HG03103 (cell line): Measurements from ENCODE around the gene CSTB.
A peak's percentile ranks its signal among the peaks of the same experiment; 100 is the strongest.

Source experiments
- ATAC-seq: cut with Tn5 transposase; IDR thresholded peaks from one replicate; pipeline ENCODE4 v1.9.1; 2021; ENCODE audit warnings: low read depth; ENCODE audit not compliant: unreplicated experiment

The CSTB gene

DNA sequence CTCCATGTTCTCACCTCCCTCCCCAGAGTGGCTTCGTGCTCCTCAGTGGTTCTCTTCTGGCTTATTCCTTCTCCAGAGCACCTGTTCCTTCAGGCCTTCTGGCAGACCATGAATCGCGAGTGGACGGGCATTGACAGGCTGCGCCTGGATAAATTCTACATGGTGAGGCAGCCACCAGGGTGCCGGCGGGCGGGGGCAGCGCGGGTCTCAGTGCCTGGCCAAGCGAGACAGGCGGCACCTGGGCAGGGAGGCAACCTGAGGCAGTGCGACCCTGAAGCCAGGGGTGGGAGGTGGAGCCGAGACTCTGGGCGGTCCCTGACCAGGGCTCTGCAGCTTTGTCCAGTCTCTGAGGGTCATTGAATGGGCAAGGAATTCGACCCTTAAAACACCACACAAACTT is 17.1 kb upstream of the CSTB start:
- no peak for ATAC-seq

DNA sequence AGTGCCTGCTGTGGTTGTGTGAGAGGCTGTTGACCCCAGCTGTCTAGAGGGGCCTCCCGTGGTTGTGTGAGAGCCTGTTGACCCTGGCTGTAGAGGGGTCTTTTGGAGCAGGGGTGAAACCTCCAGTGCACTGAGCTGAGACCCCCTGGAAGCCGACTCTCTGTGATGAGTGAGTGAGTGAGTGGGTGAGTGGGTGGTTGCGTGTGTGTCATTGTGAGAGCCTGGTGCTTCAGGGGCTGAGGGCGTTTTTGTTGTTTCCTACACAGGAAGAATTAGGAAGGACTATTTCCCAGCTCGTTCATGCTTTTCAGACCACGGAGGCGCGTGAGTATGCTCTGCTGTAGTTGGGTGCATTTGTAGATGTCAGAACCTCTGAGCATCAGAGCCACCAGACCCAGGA is 16.3 kb upstream of the CSTB start:
- no peak for ATAC-seq

DNA sequence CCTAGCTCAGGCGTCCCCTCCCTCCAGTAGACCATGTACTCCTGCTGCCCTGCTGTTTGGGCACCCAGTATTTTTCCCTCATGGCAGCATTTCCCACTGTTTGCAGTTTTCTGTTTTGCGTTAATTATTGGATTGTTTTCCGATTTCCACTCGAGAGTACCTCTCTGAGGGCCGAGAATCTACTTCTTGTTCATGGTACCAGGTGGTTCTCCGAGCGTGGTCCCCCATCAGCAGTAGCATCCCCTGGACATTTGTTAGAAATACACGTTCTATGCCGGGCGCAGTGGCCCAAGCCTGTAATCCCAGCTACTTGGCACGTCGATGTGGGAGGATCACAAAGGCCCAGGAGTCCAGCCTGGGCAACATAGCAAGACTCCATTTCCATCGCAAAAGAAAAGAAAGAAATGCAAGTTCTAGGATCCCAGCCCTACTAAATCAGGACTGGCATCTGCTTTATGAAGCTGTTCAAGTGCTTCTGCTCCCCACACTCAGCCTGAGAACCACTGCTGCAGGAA is 14.0 kb upstream of the CSTB start:
- ATAC-seq, result no peak

DNA sequence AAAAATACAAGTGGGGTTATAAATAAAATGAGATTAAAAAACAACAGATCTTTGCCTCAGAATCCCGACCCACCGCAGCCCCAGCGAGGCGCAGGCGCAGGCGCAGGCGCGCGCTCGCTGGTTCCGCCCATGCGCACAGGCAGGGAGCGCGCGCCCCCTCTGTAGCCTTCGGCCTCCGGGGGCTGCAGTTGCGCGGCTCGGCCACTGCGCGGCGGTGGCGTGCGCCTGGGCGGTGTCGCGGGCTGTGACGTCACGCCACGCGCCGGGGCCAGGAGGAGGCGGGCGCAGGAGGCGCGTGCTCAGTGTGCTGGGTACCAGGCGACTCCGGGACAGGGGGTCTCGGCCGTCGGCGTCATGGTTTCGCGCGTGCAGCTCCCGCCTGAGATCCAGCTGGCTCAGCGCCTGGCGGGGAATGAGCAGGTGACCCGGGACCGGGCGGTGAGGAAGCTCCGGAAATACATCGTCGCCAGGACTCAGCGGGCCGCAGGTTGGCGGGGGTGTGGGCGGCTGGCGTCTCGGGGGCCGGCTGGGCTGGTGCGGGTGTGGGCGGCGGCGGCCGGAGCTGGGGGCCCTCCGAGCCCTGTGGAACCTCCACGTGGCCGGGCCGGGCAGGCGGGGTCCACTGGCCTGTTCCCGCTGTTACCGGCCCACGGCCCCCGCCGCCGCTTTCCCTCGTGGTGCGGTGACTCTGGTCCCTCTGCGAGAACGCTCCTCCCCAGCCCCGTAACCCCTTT is 13.3 kb upstream of the CSTB start, which contains the start of gene RRP1:
Gene RRP1, plus strand, starts transcription at position 302 of the 734 bp plus-strand sequence. Its CDS starts 53 bp downstream, at position 355.
- ATAC-seq, result peak; percentile 80

DNA sequence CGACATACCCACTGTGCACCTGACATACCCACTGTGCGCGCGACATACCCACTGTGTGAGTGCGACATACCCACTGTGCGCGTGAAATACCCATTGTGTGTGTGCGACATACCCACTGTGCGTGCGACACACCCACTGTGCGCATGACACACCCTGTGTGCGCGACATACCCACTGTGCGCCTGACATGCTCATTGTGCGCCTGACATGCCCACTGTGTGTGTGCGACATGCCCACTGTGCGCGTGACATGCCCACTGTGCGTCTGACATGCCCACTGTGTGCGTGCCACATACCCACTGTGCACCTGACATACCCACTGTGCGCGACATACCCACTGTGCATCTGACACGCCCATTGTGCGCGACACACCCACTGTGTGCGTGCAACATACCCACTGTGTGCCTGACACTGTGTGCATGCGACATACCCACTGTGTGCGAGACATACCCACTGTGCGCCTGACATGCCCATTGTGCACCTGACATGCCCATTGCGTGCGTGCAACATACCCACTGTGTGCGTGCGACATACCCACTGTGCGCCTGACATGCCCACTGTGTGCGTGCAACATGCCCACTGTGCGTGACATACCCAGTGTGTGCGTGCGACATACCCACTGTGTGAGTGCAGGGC is 10.8 kb upstream of the CSTB start:
- no peak for ATAC-seq

DNA sequence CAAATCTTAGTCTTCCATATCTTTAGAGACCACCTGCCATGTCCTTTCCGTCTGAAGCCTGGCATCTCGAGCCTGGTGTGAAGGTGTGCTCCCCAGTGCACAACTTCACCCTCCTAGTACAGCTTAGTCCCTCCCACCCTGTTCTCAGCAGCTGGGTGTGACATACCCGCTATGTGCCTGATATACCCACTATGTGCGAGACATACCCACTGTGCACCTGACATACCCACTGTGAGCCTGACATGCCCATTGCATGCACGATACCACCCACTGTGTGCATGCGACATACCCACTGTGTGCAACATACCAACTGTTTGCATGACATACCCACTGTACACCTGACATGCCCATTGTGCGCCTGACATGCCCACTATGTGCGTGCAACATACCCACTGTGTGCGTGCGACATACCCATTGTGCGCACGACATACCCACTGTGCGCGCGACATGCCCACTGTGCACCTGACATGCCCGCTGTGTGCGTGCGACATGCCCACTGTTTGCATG is 10.2 kb upstream of the CSTB start:
- no peak for ATAC-seq

DNA sequence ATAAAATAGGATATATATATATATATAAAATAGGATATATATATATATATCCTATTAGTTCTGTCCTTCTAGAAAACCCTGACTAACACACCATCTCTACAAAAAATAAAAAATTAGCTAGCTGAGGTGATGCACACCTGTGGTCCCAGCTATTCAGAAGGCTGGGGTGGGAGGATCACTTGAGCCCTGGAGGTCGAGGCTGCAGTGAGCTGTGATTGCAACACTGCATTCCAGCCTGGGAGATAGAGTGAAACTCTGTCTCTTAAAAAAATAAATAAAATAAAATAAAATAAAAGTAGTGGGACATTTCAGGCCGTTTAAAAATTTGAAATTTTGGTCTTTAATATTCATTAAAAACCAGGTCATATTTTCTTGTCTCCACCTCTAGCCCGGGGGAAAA is 9.0 kb upstream of the CSTB start:
- ATAC-seq, result no peak

DNA sequence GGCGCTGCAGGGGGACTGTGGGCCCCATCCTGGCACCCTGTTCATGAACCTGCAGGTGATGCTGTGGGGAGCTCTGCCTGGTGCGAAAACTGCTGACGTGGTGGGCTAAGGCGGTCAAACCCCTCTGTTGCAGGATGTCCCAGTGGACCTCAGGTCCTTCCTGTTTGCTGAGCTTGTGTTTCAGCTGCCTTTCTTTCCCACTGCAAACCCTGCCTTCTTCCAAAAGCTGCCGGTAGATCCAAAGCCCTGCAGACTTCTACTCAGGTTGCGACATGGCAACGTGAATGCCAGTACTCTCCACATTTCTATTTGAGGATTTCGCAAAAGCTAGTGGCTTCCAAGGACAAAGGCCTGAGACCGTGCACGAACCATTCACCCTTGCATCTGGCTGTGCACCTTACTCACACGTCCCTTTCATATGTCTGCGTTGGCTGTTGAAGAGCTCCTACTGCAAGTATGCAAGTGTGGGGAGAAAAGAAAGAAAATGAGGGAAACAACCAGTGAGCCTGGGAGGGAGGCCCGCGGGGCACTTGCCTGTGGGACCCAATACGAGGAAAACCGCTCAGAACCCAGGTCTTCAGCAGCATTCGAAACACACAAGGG is 7.1 kb upstream of the CSTB start:
- no peak for ATAC-seq

DNA sequence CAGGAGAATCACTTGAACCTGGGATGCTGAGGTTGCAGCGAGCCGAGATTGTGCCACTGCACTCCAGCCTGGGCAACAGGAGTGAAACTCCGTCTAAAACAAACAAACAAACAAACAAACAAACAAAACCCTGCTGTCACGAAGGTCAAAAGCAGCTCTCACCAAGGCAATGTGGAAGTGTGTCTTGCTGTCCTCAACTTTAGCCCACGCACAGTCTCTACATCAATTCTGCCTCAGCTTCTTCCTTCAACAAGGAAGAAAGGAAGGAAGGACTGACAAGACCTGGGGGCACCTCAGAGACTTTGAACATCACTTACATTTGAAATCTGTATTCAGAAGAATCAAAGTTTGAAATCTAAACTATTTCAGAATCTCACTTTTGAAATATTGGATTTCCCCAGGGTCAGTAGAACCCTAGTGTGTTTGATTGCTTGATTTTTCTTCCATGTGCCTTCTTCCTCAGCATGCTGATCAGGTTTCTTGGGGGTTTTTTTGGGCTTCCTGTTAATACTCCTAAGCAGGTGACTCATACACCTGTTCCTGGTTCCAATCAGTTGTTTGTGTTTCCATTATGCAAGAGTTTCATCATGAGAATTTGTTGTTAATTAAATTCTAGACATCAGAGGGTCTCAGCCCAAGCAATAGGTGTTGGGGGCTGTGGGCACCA is 6.5 kb upstream of the CSTB start:
- no peak for ATAC-seq

DNA sequence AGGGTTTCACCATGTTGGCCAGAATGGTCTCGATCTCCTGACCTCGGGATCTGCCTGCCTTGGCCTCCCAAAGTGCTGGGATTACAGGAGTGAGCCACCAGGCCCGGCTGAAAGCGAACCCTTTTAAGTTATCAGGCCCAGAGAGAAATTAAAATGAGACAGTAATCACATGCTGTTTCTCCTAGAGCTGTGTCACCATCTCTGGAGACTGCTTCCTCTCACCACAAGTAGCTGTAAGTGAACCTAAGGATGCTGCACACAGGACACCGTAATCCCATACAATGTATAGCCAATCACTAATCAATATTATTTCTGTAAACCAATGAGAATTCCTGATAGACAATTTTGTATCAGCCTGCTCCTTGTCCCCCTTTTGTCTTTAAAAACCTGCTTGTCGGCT is 5.7 kb upstream of the CSTB start:
- ATAC-seq, result no peak

DNA sequence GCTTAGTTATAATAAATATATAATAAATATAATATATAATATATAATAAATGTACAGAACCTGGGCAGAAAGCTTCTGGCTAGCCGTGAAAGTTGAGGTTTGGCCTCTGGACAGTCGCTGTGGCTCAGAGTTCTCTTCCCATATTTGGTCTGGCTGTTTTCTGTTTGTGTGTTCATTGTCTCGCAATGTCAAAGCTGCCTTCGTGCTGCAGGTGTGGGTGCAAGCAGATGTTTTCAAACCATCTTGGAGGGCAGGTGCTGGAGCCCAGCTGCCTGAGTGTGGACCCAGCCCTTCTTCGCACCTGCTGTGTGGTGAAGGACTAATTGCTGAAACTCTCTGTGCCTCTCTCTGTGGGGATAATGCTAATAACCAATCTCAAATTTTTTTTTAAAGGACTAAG is 3.6 kb upstream of the CSTB start:
- no peak for ATAC-seq

DNA sequence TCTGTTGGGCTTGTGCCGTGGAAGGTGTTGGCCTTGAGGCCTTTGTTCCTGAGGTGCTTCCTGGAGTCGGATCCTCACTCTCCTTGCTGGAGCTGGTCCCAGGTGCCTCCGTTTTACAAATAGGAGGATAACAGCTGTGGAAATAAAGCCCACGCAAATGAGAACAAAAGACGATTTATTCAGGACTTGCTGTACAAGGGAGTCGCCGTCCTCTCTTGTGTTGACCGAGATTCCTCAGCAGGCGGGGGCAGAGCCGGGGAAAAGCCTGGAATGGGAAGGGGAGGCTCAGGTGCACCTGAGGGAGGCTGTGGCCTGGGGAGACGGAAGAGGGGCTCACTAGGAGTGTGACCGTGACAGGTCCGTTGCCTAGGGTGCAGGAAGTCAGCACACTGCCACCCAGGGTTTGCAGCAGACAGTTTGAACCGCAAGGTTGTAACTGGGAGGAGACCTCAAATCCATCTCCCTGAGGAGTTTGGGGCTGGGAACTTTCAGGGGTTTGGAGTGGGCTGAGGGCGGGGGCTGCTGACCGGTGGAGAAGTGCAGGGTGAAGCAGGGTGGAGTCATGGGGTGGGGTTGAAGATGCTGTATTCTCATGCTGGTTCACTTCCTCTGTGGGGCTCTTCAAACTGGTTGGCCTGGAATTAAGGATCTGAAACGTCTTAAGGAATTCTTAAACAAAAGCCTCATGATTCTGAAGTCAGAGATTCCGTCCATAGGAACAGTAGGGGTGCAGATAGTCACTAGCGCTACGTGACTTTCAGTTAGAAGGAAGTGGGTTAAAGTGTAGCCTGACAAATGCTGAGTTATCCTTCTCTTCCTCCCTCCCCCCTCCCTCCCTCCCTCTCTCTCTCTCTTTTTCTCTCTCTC is 2.6 kb upstream of the CSTB start:
- ATAC-seq, result no peak

DNA sequence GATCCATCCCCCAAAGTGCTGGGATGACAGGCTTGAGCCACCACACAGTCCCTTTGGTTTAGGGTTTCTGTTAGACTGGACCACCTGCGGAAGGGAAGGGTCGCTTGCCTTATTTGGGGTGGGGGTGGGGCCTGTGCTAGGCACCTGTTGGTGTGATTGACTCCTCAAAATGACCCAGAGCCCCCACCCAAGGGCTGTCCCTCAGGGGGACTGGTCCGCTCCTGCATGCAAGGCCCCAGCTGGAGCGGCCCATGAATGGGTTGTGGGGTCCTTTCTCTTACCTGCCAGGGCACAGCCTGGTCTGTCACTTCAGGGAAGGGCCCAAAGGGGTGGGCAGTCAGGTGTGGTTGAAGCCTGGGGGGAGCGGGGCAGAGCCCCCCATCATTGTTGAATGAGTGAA is 1.8 kb upstream of the CSTB start:
- ATAC-seq, result no peak

DNA sequence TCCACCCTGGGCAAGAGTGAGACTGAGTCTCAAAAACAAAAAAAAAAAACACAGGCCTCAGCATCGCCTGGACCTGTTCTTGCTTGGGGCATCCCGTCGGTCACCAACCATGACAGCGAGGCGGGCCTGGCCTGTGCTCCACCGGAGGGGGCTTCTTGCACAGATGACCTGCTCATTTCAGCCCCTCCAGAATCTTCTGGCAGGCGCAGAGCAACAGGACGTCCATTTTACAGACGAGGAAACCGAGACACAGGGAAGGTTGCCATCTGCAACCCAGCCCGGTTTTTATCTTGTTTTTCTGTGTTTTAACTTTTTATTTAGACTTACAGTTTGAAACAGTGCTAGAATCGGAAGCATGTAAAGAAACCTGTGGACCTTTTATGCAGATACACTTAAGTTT is 918 bp downstream of the CSTB start:
- ATAC-seq, result no peak

DNA sequence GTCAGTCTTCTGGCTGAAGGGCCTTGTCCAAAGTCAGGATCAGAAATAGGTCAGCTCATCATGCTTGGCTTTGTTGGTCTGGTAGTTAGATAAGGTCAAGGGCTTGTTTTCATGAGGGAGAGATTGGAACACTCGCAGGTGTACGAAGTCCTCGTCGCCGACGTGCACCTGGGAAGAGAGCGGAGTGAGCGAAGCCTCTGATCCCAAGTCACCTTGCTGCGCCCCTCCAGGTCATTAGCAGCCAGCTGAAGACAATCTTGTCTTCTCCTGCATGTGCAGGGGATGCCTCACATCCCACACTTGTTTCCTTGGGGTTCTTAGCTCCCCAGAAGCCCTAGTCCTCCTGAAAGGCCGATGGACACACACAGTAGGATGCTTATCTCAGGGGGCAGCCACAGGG is 1.9 kb downstream of the CSTB start:
- ATAC-seq, result no peak

DNA sequence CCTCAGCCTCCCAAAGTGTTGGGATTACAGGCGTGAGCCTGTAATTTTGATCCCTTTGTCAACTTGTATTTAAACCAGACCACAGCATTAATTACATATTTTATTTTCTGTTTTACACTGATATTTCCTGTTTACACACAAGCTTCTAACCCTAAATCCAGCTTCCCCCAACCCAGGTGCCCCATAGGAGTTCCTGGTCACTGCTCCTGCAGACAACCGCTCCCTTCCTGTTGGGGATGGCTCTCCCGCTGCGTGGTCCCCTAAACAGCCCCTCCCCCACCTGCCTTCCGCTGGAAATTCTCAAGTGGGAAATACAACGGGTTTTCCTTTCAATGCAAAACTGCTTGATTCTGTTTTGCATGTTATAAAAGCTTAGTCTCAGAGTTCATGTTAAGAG is 3.7 kb downstream of the CSTB start:
- no peak for ATAC-seq

DNA sequence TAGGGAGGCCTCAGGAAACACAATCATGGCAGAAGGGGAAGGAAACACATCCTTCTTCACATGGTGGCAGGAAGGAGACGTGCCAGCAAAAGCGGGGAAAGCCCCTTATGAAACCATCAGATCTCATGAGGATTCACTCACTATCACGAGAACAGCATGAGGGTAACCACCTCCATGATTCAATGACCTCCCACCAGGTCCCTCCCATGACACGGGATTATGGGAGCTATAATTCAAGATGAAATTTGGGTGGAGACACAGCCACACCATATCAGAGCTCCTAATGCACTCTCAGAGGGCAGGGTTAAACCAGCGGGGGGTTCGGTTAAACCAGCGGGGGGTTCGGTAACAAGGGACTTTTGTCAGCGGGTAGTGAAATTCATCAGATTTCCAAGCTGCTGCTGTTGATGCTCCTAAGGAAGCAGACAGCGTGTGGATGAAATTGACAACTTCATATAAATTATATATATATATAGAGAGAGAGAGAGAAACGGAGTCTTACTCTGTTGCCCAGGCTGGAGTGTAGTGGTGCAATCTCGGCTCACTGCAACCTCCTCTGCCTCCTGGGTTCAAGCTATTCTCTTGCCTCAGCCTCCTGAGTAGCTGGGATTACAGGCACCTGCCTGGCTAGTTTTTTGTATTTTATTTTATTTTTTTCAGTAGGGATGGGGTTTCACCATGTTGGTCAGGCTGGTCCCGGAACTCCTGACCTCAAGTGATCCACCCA is 4.2 kb downstream of the CSTB start:
- no peak for ATAC-seq

DNA sequence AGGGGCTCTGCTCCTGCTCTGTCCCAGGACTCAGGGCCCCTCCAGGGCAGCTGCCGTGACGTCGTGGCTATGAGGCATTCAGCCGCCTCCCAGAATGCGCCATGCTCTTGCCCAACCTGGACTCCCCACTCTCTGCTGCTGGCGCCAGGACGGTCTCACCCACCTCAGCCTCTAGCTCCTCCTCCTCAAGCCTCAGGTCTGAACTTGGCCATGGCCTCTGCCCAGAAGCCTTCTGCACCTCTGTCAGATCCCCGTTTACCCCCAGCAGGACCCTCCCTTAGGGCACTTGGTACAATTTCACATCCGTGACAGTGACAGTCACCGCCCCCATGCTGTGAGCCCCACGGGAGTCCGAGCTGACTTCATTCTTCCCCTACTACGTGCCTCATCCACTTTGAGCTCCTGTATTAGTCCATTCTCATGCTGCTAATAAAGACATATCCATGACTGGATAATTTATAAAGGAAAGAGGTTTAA is 4.9 kb downstream of the CSTB start:
- no peak for ATAC-seq

DNA sequence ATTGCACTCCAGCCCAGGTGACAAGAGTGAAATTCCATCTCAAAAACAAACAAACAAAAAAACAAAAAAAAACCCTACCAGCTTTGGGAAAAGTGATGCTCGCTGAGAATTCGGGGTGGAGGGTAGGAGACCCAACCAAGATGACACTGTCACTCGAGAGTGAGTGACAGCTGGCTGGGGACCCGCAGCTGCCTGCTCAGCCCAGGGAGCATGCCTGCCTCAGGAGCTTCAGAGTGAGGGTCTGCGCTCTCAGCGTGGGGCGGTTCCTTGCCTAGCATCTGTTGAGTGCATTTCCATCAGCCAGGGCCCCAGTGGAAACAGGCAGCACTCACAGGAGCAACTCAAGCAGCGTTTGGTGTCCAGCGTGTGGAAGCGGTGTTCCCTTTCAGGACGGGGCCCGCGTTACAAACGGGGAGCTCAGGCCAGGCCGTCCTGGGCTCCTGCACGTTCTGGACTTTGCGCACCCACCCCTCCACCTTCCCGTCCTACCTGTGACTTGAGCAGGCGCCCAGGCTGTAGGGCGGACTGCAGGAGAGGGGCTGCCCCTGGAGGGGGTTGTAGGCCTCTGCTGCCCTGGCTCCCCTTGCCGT is 5.9 kb downstream of the CSTB start:
- ATAC-seq, result no peak
